Skeletal muscle tissue (tissue), 4 donors: Measurements from ENCODE around the gene TACR1. TPM values are rescaled to one million over a fixed set of nuclear protein-coding genes. Genes with fewer than 3 reads are reported as not detected.
"Not testable (repeated sequence)": the region's sequence is repeated elsewhere in the genome, so short reads cannot be mapped to it uniquely, and the experiment has no call there.

Source experiments
- H3K27ac ChIP-seq: one replicate; pipeline ENCODE4 v1.7.0; 2013; ENCODE audit warnings: mild to moderate bottlenecking, low read depth, low read length, inconsistent platforms
- H3K27me3 ChIP-seq, 3 donors: one replicate each; pipeline ENCODE4 v1.7.0; 2013; ENCODE audit warnings: low read length in 3 of 3; ENCODE audit not compliant: control insufficient read depth in 3 of 3, insufficient read depth in 3 of 3
- H3K36me3 ChIP-seq, 3 donors: one replicate each; pipeline ENCODE4 v1.7.0; 2013; ENCODE audit warnings: low read length in 3 of 3; ENCODE audit not compliant: control insufficient read depth in 3 of 3, insufficient read depth in 3 of 3
- H3K4me1 ChIP-seq, 3 donors: one replicate each; pipeline ENCODE4 v1.7.0; 2013; ENCODE audit warnings: low read length in 3 of 3, mild to moderate bottlenecking in 3 of 3; ENCODE audit not compliant: control insufficient read depth in 3 of 3, insufficient read depth in 3 of 3
- H3K4me3 ChIP-seq, 3 donors: one replicate each; pipeline ENCODE4 v1.7.0; 2013; ENCODE audit warnings: low read length in 3 of 3
- H3K9ac ChIP-seq, 3 donors: one replicate each; pipeline ENCODE4 v1.7.0; 2013; ENCODE audit warnings: low read length in 3 of 3, mild to moderate bottlenecking in 3 of 3, moderate library complexity in 2 of 3, low read depth in 1 of 3
- H3K9me3 ChIP-seq, 3 donors: one replicate each; pipeline ENCODE4 v1.7.0; 2013; ENCODE audit warnings: low read length in 3 of 3; ENCODE audit not compliant: control insufficient read depth in 3 of 3
- total RNA-seq: library from RNA; depleted of rRNA; stranded (reverse); fragments of >200 nt; gene quantifications from one replicate; pipeline ENCODE4 v1.2.3, GENCODE V29; 2014
- donor health status: Osteomylitis.

The TACR1 gene
- total RNA-seq, 1 donor from 2014 or later, result under 0.01 TPM

- H3K9ac ChIP-seq, result no peak overlapping the region
- H3K4me1 ChIP-seq, result no peaks in the 10 kb centered on the region
- H3K4me3 ChIP-seq, result no peak overlapping the region
Measured at GRCh38 chr2:75224636-75225094, 25.3 kb upstream of the TACR1 start.

GRCh38 chr2:75222527-75222926 is 23.2 kb upstream of the TACR1 start:
- H3K9ac ChIP-seq, result no peak overlapping the region
- H3K36me3 ChIP-seq, result no peaks in the 10 kb centered on the region
- no peak overlapping the region for H3K4me3 ChIP-seq
- no peak overlapping the region for H3K27ac ChIP-seq
- H3K4me1 ChIP-seq, result no peaks in the 10 kb centered on the region
- no peaks in the 10 kb centered on the region for H3K9me3 ChIP-seq
- H3K27me3 ChIP-seq, result no peaks in the 10 kb centered on the region

More at GRCh38 chr2:75224636-75225094, 25.3 kb upstream of the TACR1 start:
- Histone ChIP-seq H3K27me3 (no peaks in the 10 kb centered on the region), H3K9me3 (no peaks in the 10 kb centered on the region), H3K27ac (no peak overlapping the region), H3K36me3 (no peaks in the 10 kb centered on the region)

DNA sequence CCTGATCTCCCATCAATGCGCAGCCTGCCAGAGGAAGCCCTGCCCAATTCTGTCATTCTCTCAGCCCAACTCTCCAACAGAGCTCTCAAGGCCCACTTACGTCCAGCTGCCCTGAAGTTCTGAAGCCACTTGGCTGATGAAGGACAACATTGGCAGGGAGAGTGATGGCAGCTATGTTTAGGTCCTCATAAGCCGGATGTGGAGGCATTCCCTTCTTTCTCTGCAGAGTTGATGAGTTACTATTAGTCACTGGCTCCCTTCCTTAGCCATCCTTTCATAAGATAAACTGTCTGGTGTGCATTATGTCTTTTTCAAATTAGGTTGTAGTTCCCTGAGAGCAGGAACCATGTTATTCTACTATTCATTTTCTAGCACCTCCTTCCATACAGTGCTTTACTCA is 22.5 kb upstream of the TACR1 start:
- Histone ChIP-seq H3K27ac (no peak overlapping the region), H3K9ac (no peak overlapping the region), H3K4me1 (no peaks in the 10 kb centered on the region), H3K4me3 (no peak overlapping the region), H3K36me3 (no peaks in the 10 kb centered on the region), H3K9me3 (no peaks in the 10 kb centered on the region), H3K27me3 (no peaks in the 10 kb centered on the region)

DNA sequence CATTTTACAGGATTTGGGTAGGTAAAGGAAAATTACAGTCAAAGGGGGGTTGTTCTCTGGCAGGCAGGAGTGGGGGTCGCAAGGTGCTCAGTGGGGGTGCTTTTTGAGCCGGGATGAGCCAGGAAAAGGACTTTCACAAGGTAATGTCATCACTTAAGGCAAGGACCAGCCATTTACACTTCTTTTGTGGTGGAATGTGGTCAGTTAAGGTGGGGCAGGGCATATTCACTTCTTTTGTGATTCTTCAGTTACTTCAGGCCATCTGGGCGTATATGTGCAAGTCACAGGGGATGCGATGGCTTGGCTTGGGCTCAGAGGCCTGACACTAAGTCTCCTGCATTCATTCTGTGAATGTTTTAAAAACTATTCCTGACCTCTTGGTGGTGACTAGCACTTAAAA is 19.9 kb upstream of the TACR1 start:
- not testable (repeated sequence) for H3K36me3 ChIP-seq, H3K9me3 ChIP-seq, H3K27ac ChIP-seq, H3K9ac ChIP-seq, H3K27me3 ChIP-seq, H3K4me1 ChIP-seq, H3K4me3 ChIP-seq

DNA sequence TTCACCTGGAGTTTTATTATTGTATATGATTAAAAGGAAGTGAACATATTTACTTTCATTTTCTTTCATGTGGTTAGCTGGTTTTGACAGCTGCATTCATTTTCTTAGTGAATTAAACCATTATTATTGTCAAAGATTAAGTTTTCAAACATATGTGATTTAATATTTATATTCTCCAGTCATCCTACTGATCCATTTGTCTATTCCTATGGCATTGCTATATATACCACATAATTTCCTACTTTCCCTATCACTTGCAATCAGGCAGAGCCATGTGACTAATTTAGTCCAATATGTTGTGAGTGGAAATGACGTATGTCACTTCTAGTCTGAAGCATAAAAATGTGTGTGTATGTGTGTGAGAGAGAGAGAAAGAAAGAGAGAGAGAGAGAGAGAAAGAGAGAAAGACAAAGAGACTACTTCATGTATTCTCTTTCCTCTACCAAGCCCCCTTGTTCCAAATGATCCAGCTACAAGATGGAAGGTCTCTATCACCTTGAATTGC is 12.0 kb upstream of the TACR1 start:
- H3K27me3 ChIP-seq, result no peaks in the 10 kb centered on the region
- no peaks in the 10 kb centered on the region for H3K36me3 ChIP-seq
- H3K27ac ChIP-seq, result no peak overlapping the region
- H3K9ac ChIP-seq, result no peak overlapping the region
- H3K9me3 ChIP-seq, result peaks cover 0 to 2% (median 0%) of the 10 kb centered on the region in 3 donors
- no peak overlapping the region for H3K4me3 ChIP-seq
- H3K4me1 ChIP-seq, result no peaks in the 10 kb centered on the region

DNA sequence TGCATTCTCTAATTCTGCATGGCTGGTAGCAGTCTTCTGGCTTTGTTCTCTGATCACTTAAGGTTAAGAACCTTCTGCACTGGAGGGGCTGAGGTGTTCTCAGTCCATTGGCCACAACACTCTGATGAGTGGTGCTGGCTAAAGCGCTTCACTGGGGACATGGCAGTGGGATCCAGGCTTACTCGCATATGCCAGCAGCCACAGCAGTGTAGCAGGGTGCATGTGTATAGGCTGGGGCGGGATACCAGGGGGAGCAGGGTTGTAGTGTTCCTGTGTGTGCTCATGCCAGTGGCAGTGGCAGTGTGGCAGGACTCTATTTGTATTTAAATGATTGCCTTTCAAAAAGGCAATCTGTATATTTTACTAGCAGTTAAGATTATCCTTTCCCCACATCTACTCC is 11.1 kb upstream of the TACR1 start:
- H3K27me3 ChIP-seq, result no peaks in the 10 kb centered on the region
- no peaks in the 10 kb centered on the region for H3K36me3 ChIP-seq
- no peak overlapping the region for H3K27ac ChIP-seq
- H3K4me1 ChIP-seq, result no peaks in the 10 kb centered on the region
- no peak overlapping the region for H3K4me3 ChIP-seq
- H3K9ac ChIP-seq, result no peak overlapping the region
- peaks cover 0 to 2% (median 0%) of the 10 kb centered on the region in 3 donors for H3K9me3 ChIP-seq

DNA sequence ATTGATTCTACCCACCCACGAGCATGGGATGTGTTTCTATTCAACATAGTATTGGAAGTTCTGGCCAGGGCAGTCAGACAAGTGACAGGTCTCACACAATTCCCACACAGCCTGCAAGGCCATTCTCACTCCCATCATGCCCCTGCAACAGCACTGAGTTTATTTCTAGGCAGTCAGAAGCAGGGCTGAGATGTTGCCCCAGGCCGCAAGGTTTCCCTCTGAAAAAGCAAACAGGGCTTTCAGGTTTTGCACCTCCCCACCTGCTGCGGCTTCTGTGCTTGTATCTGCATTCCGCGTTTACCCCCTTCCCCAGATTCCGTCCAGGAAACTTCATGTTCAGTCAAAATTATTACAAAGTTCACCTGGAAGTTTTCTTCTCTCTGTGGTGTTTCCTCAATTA is 9.4 kb upstream of the TACR1 start:
- no peak overlapping the region for H3K9ac ChIP-seq
- H3K36me3 ChIP-seq, result no peaks in the 10 kb centered on the region
- H3K4me3 ChIP-seq, result no peak overlapping the region
- H3K27ac ChIP-seq, result no peak overlapping the region
- H3K9me3 ChIP-seq, result peaks cover 0 to 2% (median 0%) of the 10 kb centered on the region in 3 donors
- H3K27me3 ChIP-seq, result no peaks in the 10 kb centered on the region
- H3K4me1 ChIP-seq, result no peaks in the 10 kb centered on the region

- no peak overlapping the region for H3K27ac ChIP-seq
- no peak overlapping the region for H3K9ac ChIP-seq
- peaks cover 9 to 20% (median 18%) of the 10 kb centered on the region in 3 donors for H3K27me3 ChIP-seq
- H3K4me3 ChIP-seq, result no peak overlapping the region
- no peaks in the 10 kb centered on the region for H3K9me3 ChIP-seq
- no peaks in the 10 kb centered on the region for H3K36me3 ChIP-seq
- H3K4me1 ChIP-seq, result peaks cover 7 to 10% (median 10%) of the 10 kb centered on the region in 3 donors
Measured at GRCh38 chr2:75204833-75205232, 5.5 kb upstream of the TACR1 start.

GRCh38 chr2:75202359-75202758 is 3.0 kb upstream of the TACR1 start:
- Histone ChIP-seq H3K27ac (no peak overlapping the region), H3K27me3 (peaks cover 31 to 42% (median 39%) of the 10 kb centered on the region in 3 donors), H3K36me3 (no peaks in the 10 kb centered on the region), H3K9me3 (no peaks in the 10 kb centered on the region), H3K4me1 (peaks cover 21 to 24% (median 22%) of the 10 kb centered on the region in 3 donors), H3K4me3 (no peak overlapping the region), H3K9ac (no peak overlapping the region)

- Histone ChIP-seq H3K4me3 (peak overlapping the region; percentile 64 to 73 (median 68)), H3K9me3 (no peaks in the 10 kb centered on the region), H3K9ac (peak overlapping the region; percentile 39 to 59 (median 54)), H3K27ac (no peak overlapping the region), H3K36me3 (no peaks in the 10 kb centered on the region), H3K4me1 (peaks cover 21 to 24% (median 22%) of the 10 kb centered on the region in 3 donors), H3K27me3 (peaks cover 38 to 53% (median 50%) of the 10 kb centered on the region in 3 donors)
Measured at GRCh38 chr2:75200140-75201096, 1.1 kb upstream of the TACR1 start.
